GM21526 (cell line): ENCODE measurements around the gene LRMDA.

Source experiments
- ATAC-seq: cut with Tn5 transposase; IDR thresholded peaks from one replicate; pipeline ENCODE4 v1.9.1; 2021; ENCODE audit warnings: moderate library complexity; ENCODE audit not compliant: unreplicated experiment, low FRiP score

Gene LRMDA

GRCh38 chr10:75851580-75852345, 420.3 kb downstream of the LRMDA start:
- ATAC-seq: no peak

GRCh38 chr10:75852851-75853484, 421.5 kb downstream of the LRMDA start:
- ATAC-seq: no peak

GRCh38 chr10:75857269-75857846, 425.9 kb downstream of the LRMDA start:
- ATAC-seq: no peak

- ATAC-seq: no peak
These were observed 426.5 kb downstream of the LRMDA start for GRCh38 chr10:75857896-75858295.

- ATAC-seq: no peak
These were observed 426.9 kb downstream of the LRMDA start for GRCh38 chr10:75858339-75858738.

GRCh38 chr10:75859141-75859540, 427.7 kb downstream of the LRMDA start:
- ATAC-seq: no peak

GRCh38 chr10:75860009-75860408, 428.6 kb downstream of the LRMDA start:
- no peak for ATAC-seq

- ATAC-seq: no peak
These were observed 430.2 kb downstream of the LRMDA start for GRCh38 chr10:75861582-75861981.

- ATAC-seq: no peak
These were observed 431.5 kb downstream of the LRMDA start for GRCh38 chr10:75862935-75863334.

- no peak for ATAC-seq
These were observed 433.3 kb downstream of the LRMDA start for GRCh38 chr10:75864717-75865116.

GRCh38 chr10:75865413-75866299, 434.2 kb downstream of the LRMDA start:
- no peak for ATAC-seq

- ATAC-seq: no peak
These were observed 434.8 kb downstream of the LRMDA start for GRCh38 chr10:75866300-75866625.

GRCh38 chr10:75866731-75867130, 435.3 kb downstream of the LRMDA start:
- no peak for ATAC-seq

- ATAC-seq: no peak
These were observed 437.1 kb downstream of the LRMDA start for GRCh38 chr10:75868574-75868973.

- ATAC-seq: no peak
These were observed 438.7 kb downstream of the LRMDA start for GRCh38 chr10:75870039-75870645.

GRCh38 chr10:75875740-75876139, 444.3 kb downstream of the LRMDA start:
- ATAC-seq: no peak

GRCh38 chr10:75876710-75877109, 445.3 kb downstream of the LRMDA start:
- ATAC-seq: no peak

GRCh38 chr10:75877877-75878276, 446.5 kb downstream of the LRMDA start:
- ATAC-seq: no peak

GRCh38 chr10:75878586-75878985, 447.2 kb downstream of the LRMDA start:
- ATAC-seq: no peak

GRCh38 chr10:75880031-75880775, 448.8 kb downstream of the LRMDA start:
- no peak for ATAC-seq
